MG63 (cell line): ENCODE data around the gene KCNE5. TPM values are rescaled to one million over a fixed set of nuclear protein-coding genes. Genes with fewer than 3 reads are reported as not detected.
A peak's percentile ranks its signal among the peaks of the same experiment; 100 is the strongest.
"Not testable (repeated sequence)": the region's sequence is repeated elsewhere in the genome, so short reads cannot be mapped to it uniquely, and the experiment has no call there.

ENCODE experiments used
- DNase-seq: peaks from one replicate; pipeline ENCODE4 v3.0.0-alpha.2; 2020
- H3K27me3 ChIP-seq: fragments of 250-450 bp; sonication (Bioruptor Pico); 2 replicates; pipeline ENCODE4 v1.5.1; 2020; ENCODE audit warnings: mild to moderate bottlenecking, moderate library complexity
- H3K36me3 ChIP-seq: fragments of 250-450 bp; sonication (Bioruptor Pico); 2 replicates; pipeline ENCODE4 v1.5.1; 2020; ENCODE audit warnings: mild to moderate bottlenecking, moderate library complexity
- H3K4me3 ChIP-seq: fragments of 250-450 bp; sonication (Bioruptor Pico); 2 replicates; pipeline ENCODE4 v1.5.1; 2020; ENCODE audit warnings: mild to moderate bottlenecking, moderate library complexity
- H3K9me3 ChIP-seq: fragments of 250-450 bp; sonication (Bioruptor Pico); 2 replicates; pipeline ENCODE4 v1.5.1; 2020; ENCODE audit warnings: mild to moderate bottlenecking, moderate library complexity
- total RNA-seq: library from RNA; depleted of rRNA; stranded (reverse); fragments of >200 nt; shearing (Covaris generic); gene quantifications from 2 replicates; pipeline ENCODE4 v1.2.3, GENCODE V29; 2014; ENCODE audit warnings: low replicate concordance; rRNA removed

KCNE5 gene
- total RNA-seq, 1 experiment from 2014 or later, result 0.53 TPM

DNA sequence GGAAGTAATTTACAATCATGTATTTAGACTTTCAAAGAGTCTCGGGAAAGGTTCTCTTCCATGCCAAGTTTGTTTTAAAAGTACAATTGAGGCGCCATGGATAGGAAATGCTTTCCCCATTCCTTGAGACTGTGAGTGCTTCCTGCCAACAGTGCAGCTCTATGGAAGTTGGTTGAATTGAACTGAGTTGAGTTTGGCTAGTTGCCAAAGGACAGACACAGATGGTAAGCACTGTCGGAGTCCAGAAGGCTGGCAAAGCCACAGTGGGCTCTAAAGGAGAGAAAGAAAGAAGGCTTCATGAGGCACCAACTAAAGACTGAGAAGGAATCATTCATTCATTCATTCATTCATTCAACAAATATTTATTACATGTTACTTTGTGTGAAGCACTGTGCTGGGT lies 4.3 kb upstream of the KCNE5 start:
- no peaks in the 10 kb centered on the region for H3K27me3 ChIP-seq
- no peak overlapping the region for H3K4me3 ChIP-seq
- no peak for DNase-seq
- no peaks in the 10 kb centered on the region for H3K36me3 ChIP-seq
- no peaks in the 10 kb centered on the region for H3K9me3 ChIP-seq

DNA sequence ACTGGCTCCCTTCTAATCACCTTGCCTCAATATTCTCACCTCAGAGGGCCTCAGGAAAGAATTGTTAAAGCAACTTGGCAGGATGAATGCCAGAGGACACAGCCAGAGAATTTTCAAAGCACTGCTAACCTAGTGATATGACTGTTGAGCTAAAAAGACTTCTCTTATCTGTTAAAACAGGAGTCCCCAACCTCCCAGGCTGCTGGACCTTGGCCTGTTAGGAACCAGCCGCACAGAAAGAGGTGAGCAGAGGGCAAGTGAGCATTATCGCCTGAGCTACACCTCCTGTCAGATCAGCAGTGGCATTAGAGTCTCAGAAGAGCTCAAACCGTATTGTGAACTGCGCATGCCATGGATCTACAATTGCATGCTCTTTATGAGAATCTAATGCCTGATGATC lies 1.7 kb upstream of the KCNE5 start:
- no peaks in the 10 kb centered on the region for H3K9me3 ChIP-seq
- DNase-seq, result no peak
- H3K27me3 ChIP-seq, result no peaks in the 10 kb centered on the region
- H3K36me3 ChIP-seq, result no peaks in the 10 kb centered on the region
- H3K4me3 ChIP-seq, result no peak overlapping the region

DNA sequence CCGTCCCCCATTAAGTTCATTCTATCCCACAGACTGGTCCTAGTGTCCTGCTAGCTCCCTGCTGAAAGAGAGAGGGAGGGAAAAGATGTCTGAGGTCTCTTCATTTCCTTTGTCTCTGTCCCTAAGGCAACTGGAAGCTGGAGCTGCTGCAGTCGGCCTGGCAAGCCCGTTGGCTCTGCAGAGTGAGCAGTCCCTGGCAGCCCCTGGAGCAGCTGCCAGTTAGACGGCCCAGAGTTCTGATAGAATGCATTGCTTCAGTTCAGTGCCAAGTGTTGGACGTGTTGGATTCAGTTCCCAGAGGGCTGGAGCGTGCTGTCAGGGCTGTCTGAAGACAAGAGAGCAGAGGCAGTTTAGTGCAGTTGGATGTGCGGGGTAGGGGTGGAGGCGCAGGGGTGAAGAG lies 975 bp downstream of the KCNE5 start:
- DNase-seq, result no peak
- Histone ChIP-seq H3K9me3 (no peaks in the 10 kb centered on the region), H3K27me3 (no peaks in the 10 kb centered on the region), H3K36me3 (no peaks in the 10 kb centered on the region), H3K4me3 (no peak overlapping the region)

DNA sequence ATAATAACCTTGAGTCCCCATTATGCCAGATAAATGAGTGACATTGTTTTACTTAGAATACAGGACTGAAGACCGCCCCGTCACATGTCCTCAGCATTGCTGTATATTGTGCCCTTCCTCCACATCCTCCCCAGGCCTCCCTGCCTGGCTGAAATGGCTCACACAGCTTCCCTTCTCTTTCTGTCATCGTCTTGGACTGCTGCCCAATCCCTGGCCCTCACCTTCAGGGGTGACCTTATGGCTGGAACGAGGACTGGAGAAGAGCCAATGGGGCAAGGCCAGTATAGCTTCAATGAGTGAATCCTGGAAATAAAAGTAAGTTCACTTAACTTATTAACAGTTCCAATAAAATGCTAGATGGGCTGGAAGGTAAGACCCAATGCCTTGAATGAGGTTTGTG lies 2.7 kb downstream of the KCNE5 start:
- DNase-seq, result no peak
- H3K4me3 ChIP-seq, result no peak overlapping the region
- no peaks in the 10 kb centered on the region for H3K27me3 ChIP-seq
- no peaks in the 10 kb centered on the region for H3K36me3 ChIP-seq
- H3K9me3 ChIP-seq, result no peaks in the 10 kb centered on the region

DNA sequence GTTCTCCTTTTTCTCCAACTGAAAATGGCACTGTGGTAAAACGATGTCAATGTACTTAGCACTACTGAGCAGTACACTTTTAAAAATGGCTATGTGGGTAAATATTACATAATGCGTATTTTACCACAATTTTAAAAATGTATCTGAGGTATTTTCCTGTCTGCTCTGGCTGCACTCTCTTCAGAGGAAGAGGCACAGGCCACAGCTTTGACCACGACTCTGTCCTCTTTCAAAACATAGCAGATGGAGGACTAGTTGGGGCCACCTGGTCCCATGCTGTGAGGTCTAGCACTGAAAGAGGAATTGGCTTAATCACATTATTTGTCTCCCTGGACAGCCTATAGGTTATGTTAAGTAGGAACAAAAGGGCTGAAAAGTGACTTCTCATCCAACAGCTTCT lies 5.2 kb downstream of the KCNE5 start:
- no peak for DNase-seq
- H3K4me3 ChIP-seq, result no peak overlapping the region
- H3K9me3 ChIP-seq, result no peaks in the 10 kb centered on the region
- H3K27me3 ChIP-seq, result no peaks in the 10 kb centered on the region
- H3K36me3 ChIP-seq, result no peaks in the 10 kb centered on the region

DNA sequence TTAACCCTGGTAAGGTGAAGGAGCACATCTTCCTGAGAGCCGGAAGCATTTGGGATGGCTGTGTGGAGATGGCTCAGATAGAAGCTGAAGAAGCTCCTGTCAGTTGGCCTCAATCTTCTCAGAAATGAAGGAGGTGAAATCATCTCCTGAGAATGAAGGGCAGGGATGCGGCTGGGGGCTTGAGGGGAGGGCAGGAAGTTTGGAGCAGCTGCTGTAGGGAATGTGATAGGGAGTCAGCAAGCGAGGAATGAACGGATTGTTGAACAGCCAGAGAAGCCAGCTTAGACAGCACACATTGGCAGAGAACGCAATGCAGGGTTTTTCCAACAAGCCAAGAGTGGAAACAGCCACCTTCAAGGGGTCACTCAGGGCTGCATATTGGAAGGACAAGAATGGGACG lies 10.0 kb downstream of the KCNE5 start:
- no peak for DNase-seq
- Histone ChIP-seq H3K4me3 (no peak overlapping the region), H3K36me3 (no peaks in the 10 kb centered on the region), H3K9me3 (no peaks in the 10 kb centered on the region), H3K27me3 (no peaks in the 10 kb centered on the region)

DNA sequence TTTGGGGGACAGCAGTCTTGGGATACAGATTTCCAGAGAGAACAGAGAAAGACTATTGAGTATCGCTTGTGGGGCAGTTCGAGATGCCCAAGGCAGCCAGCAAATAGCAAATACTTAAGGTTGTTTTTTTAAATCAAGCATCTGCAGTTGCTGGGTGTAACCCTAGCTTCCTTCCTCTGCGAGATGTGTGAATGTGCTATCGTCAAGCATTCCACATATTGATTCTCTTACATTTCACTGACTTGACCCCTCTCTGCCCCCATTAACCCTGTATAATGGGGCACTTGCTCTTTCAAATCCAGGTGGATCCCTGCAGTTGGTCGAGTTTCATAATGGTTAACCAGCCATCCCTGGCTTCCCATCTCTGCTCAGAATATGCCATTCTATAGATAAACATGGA lies 23.5 kb downstream of the KCNE5 start:
- no peak for DNase-seq
- Histone ChIP-seq H3K36me3 (no peaks in the 10 kb centered on the region), H3K4me3 (no peak overlapping the region), H3K27me3 (no peaks in the 10 kb centered on the region), H3K9me3 (no peaks in the 10 kb centered on the region)

DNA sequence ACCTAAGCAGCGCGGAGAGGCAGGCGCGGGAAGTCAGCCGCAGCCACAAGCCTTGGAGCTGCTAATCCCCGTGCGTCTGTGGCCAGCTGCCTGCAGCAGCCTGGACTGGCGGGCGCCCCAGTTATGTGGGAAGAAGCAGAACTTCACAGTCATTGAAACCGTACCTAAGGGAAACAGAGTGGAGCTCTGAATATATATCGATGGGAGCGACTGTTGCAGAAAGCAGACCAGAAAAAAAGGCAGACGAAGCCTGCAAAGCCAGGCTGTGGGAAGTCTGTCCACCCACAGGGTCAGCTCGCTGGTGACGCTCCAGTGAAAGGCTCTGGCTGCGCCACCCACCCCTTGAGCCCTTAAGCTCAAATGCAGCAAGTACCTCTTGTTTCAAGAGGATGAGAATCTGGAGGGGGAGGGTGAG lies 24.7 kb downstream of the KCNE5 start:
- DNase-seq, result peak; percentile 46
- H3K36me3 ChIP-seq, result no peaks in the 10 kb centered on the region

DNA sequence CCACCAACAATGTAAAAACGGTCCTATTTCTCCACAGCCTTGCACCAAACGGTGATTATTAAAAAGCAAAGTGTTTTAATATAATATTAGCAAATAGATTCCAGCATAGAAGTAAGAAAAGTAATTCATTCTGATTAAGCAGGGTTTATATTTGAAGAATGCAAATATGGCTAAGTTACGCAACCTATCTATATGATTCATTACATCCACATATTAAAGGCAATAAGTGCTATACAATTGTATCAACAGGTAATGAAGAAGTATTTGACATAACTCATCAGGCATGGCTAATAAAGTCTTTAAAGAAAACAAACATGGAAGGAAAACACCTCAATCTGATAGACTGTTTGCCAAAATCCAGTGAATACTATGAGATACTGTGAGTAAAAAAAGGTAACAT lies 29.0 kb downstream of the KCNE5 start:
- no peak for DNase-seq
- Histone ChIP-seq H3K36me3 (no peaks in the 10 kb centered on the region), H3K9me3 (no peaks in the 10 kb centered on the region), H3K27me3 (no peaks in the 10 kb centered on the region), H3K4me3 (no peak overlapping the region)

More for the DNA sequence above, 24.7 kb downstream of the KCNE5 start:
- Histone ChIP-seq H3K9me3 (no peaks in the 10 kb centered on the region), H3K27me3 (no peaks in the 10 kb centered on the region), H3K4me3 (no peak overlapping the region)

DNA sequence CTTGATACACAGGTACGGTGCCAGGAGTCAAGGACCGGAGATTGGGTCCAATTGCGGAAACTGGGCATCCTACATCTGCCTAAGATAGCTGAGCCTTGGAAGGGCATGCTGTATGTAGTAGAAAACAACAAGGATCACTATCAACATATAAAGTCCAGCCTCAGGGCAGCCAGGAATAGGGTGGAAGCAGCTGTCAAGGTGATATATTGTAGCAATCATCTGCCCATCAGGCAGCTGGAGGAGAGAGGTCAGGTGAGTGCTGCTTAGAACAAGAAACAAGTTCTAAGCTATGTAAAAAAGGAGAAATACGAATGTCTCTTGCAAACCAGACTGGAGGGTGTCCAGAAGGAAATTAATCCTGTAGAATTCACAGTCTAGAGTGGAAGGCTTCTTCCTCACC lies 34.8 kb downstream of the KCNE5 start:
- Histone ChIP-seq H3K27me3 (no peaks in the 10 kb centered on the region), H3K4me3 (no peak overlapping the region), H3K9me3 (no peaks in the 10 kb centered on the region), H3K36me3 (no peaks in the 10 kb centered on the region)
- DNase-seq, result no peak

DNA sequence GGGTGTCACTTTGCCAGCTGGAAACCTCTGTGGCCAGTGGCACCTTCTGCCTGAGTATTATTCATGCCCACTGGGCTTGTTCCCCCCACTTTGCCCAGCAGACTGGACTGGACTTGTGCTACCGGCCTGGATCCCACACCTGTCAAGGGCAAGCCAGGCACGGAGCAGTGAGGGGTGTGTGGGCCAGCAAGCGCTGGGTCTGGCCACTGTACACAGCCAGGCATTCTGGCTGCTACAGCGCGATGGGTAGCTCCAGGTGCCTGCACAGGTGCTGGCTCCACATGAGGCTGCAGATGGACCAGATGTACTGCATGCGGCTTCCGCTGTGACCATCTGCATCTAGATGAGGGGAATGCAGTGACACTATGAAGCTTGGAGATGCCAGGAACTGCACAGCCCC lies 39.5 kb downstream of the KCNE5 start:
- H3K36me3 ChIP-seq, result no peaks in the 10 kb centered on the region
- no peak for DNase-seq
- no peaks in the 10 kb centered on the region for H3K27me3 ChIP-seq
- no peaks in the 10 kb centered on the region for H3K9me3 ChIP-seq
- no peak overlapping the region for H3K4me3 ChIP-seq

DNA sequence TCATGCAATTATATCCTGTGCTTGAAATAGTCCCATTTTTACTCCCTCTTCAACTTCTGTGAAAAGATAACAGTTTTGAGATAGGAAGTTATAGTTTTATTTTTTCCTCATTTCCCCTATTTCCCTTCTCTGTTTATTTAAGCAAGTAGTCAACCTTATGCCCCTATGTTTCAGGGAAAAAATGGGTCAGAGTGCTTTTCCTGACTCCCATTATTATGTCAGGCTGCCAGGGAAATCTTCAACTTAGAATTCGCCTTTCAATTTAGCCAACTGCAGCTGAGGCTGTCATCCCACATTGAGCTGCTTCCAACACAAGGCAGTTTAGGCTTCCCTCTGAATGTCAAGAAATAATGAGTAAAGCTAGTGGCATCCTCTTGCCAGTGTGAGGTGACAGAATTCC lies 46.1 kb downstream of the KCNE5 start:
- H3K9me3 ChIP-seq, result no peaks in the 10 kb centered on the region
- no peak for DNase-seq
- H3K27me3 ChIP-seq, result no peaks in the 10 kb centered on the region
- no peak overlapping the region for H3K4me3 ChIP-seq
- no peaks in the 10 kb centered on the region for H3K36me3 ChIP-seq

DNA sequence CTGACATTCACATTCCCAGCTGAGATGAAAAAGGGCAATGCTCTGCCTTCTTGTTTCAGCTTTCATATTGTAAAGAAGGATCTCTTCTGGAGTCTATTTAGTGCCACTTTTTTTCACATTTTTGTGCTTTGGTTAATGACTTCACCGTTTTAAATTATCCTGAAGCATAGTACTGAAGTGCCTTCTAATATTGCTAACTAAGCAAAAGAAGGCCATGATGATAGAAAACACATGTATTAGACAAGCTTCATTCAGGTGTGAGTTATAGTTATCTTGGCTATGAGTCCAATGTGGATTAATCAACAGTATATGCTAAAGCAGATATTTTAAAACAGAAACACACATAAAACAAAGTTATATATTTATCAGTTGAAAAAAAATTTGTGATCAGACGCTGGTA lies 47.9 kb downstream of the KCNE5 start:
- H3K4me3 ChIP-seq, result no peak overlapping the region
- no peak for DNase-seq
- H3K9me3 ChIP-seq, result no peaks in the 10 kb centered on the region
- no peaks in the 10 kb centered on the region for H3K36me3 ChIP-seq
- no peaks in the 10 kb centered on the region for H3K27me3 ChIP-seq

DNA sequence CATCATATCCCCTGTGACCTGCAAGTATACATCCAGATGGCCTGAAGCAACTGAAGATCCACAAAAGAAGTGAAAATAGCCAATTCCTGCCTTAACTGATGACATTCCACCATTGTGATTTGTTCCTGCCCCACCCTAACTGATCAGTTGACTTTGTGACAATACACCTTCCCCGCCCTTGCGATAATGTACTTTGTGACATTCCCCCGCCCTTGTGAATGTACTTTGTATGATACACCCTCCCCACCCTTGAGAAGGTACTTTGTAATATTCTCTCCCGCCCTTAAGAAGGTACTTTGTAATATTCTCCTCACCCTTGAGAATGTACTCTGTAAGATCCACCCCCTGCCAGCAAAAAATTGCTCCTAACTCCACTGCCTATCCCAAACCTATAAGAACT lies 48.9 kb downstream of the KCNE5 start:
- not testable (repeated sequence) for H3K36me3 ChIP-seq, DNase-seq, H3K27me3 ChIP-seq, H3K9me3 ChIP-seq, H3K4me3 ChIP-seq

Other genes starting within 250 kb of the KCNE5 start
- gene GUCY2F, start 143.1 kb downstream of the KCNE5 start, total RNA-seq, result not detected in 2 replicates
- gene NXT2, start 88.3 kb downstream of the KCNE5 start, total RNA-seq, result 10.7 and 28.2 TPM in 2 replicates
- gene ACSL4, start 108.1 kb upstream of the KCNE5 start, total RNA-seq, result 36.5 and 75.3 TPM in 2 replicates